ENCODE results near the gene JMJD4. TPM values are rescaled to one million over a fixed set of nuclear protein-coding genes. Genes with fewer than 3 reads are reported as not detected.

Gene JMJD4
- total RNA-seq, 1 experiment from 2014 or later, result 14.3 TPM

DNA sequence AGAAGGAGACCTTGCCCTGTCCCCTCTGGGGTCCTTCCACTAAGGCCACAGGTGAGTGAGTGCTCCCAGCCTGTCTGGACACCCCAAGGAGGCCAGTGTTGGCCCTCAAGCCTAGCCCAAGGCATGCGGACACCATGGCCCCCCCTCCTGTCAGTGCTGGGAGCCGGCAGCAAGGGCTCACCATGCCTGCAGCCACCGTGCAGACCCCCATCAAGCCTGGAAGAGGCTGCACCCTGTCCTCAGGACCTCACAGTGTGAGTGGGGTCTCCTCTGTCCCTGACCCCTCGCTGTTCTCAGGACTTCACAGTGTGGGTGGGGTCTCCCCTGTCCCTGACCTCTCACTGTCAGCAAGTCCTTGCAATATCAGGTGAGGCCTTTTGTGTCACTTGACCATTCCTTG lies 47.1 kb upstream of the JMJD4 start:
- Histone ChIP-seq H3K9me2 (ENCODE audit: insufficient read depth) (no peaks in the 10 kb centered on the region), H4K20me1 (ENCODE audit: insufficient read depth) (no peaks in the 10 kb centered on the region), H3K79me2 (ENCODE audit: insufficient read depth, low read length) (no peaks in the 10 kb centered on the region), H3K4me1 (ENCODE audit: control insufficient read depth in 1 of 2, insufficient read depth in 2 of 2, low read length in 2 of 2) (peaks cover 1 to 2% of the 10 kb centered on the region in 2 experiments; a peak in 3 of 4 replicates), H3K4me2 (ENCODE audit: low read length) (no peak overlapping the region), H3K9ac (ENCODE audit: low read length) (no peak overlapping the region), H3K9me3 (ENCODE audit: control insufficient read depth in 1 of 2, insufficient read depth in 1 of 2, low read depth in 1 of 2, low read length in 2 of 2) (no peaks in the 10 kb centered on the region), H2AFZ (ENCODE audit: low read depth, low read length, poor library complexity, severe bottlenecking) (no peak overlapping the region), H3K36me3 (ENCODE audit: control insufficient read depth in 1 of 2, insufficient read depth in 2 of 2, low read length in 2 of 2) (0 out of 4 replicates have a peak, but pooled peaks cover 0 to 3% of the 10 kb centered on the region in 2 experiments), H3K4me3 (replicated peaks in 1 of 2; ENCODE audit: low read depth in 1 of 2, low read length in 2 of 2) (no peak overlapping the region), H3K27ac (ENCODE audit: low read depth, low read length) (no peak overlapping the region), H3K27me3 (ENCODE audit: insufficient read depth, low read length) (no peaks in the 10 kb centered on the region)
- DNase-seq (ENCODE audit: low read depth, low spot score), result no peak
- CTCF ChIA-PET, result no interaction called here
- intact Hi-C loops (cut with micrococcal nuclease), result no loop called here
- ATAC-seq, result no peak
- TF ChIP-seq EGR1 (IDR thresholded peaks at IDR 0.05; ENCODE audit: low read depth) (no peak), SIN3A (IDR thresholded peaks at IDR 0.05; ENCODE audit: low read depth) (no peak), TCF7L2 (IDR thresholded peaks at IDR 0.05; ENCODE audit: borderline replicate concordance, extremely low read depth, insufficient read depth, insufficient read length) (no peak), EZH2 (IDR thresholded peaks at IDR 0.05) (no peak), ELF1 (IDR thresholded peaks at IDR 0.05; ENCODE audit: borderline replicate concordance, low read depth) (no peak)
- POLR2A ChIA-PET, result no interaction called here
- RAD21 ChIA-PET (ENCODE audit: low non-redundant PET in 1 of 2, low total read pairs in 2 of 2, uncharacterized antibody in 2 of 2, unreplicated experiment in 2 of 2), result no interaction called here
- no TSS peak for BruUV-seq (replicated peaks)

DNA sequence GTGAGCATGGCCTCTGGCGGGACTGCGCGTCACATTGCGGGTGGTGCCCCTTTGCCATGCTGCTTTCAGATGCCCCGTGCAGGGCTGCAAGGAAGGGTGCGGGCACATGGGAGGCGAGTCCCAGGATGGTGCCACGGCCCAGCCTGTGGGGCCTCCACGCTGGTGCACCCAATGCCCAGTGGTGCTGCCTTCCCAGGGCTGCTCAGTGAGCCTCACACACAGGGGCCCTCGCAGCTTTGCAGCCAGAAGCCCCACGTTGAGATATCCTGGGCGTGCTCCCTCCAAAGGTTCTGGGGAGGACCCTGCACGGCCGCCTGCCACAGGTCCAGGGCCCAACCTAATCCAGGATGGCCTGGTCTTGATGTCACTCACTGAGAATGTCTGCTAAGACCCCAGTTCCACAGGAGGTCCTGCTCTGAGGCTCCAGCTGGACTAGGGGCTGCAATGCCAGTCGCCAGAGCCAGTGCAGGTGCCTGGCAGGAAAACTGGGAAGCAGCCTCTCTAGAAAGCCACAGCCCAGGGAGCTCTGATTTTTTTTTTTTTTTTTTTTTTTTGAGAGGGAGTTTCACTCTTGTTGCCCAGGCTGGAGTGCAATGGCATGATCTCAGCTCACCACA lies 46.3 kb upstream of the JMJD4 start:
- DNase-seq (ENCODE audit: low read depth, low spot score), result no peak
- H3K4me1 ChIP-seq (ENCODE audit: control insufficient read depth in 1 of 2, insufficient read depth in 2 of 2, low read length in 2 of 2), result no peaks in the 10 kb centered on the region
- CTCF ChIA-PET, result no interaction called here
- H3K4me2 ChIP-seq (ENCODE audit: low read length), result no peak overlapping the region
- POLR2A ChIA-PET, result no interaction called here
- 0 out of 4 replicates have a peak, but pooled peaks cover 0 to 3% of the 10 kb centered on the region in 2 experiments for H3K36me3 ChIP-seq (ENCODE audit: control insufficient read depth in 1 of 2, insufficient read depth in 2 of 2, low read length in 2 of 2)
- H3K9me2 ChIP-seq (ENCODE audit: insufficient read depth), result no peaks in the 10 kb centered on the region
- no peak overlapping the region for H3K4me3 ChIP-seq (replicated peaks in 1 of 2; ENCODE audit: low read depth in 1 of 2, low read length in 2 of 2)
- H3K27ac ChIP-seq (ENCODE audit: low read depth, low read length), result no peak overlapping the region
- intact Hi-C loops (cut with micrococcal nuclease), result no loop called here
- TF ChIP-seq, protein P1, sequence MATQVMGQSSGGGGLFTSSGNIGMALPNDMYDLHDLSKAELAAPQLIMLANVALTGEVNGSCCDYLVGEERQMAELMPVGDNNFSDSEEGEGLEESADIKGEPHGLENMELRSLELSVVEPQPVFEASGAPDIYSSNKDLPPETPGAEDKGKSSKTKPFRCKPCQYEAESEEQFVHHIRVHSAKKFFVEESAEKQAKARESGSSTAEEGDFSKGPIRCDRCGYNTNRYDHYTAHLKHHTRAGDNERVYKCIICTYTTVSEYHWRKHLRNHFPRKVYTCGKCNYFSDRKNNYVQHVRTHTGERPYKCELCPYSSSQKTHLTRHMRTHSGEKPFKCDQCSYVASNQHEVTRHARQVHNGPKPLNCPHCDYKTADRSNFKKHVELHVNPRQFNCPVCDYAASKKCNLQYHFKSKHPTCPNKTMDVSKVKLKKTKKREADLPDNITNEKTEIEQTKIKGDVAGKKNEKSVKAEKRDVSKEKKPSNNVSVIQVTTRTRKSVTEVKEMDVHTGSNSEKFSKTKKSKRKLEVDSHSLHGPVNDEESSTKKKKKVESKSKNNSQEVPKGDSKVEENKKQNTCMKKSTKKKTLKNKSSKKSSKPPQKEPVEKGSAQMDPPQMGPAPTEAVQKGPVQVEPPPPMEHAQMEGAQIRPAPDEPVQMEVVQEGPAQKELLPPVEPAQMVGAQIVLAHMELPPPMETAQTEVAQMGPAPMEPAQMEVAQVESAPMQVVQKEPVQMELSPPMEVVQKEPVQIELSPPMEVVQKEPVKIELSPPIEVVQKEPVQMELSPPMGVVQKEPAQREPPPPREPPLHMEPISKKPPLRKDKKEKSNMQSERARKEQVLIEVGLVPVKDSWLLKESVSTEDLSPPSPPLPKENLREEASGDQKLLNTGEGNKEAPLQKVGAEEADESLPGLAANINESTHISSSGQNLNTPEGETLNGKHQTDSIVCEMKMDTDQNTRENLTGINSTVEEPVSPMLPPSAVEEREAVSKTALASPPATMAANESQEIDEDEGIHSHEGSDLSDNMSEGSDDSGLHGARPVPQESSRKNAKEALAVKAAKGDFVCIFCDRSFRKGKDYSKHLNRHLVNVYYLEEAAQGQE (IDR thresholded peaks at IDR 0.05; ENCODE audit: low read depth), result no peak
- no peak overlapping the region for H2AFZ ChIP-seq (ENCODE audit: low read depth, low read length, poor library complexity, severe bottlenecking)
- no peaks in the 10 kb centered on the region for H4K20me1 ChIP-seq (ENCODE audit: insufficient read depth)
- ATAC-seq, result no peak
- H3K79me2 ChIP-seq (ENCODE audit: insufficient read depth, low read length), result no peaks in the 10 kb centered on the region
- H3K9me3 ChIP-seq (ENCODE audit: control insufficient read depth in 1 of 2, insufficient read depth in 1 of 2, low read depth in 1 of 2, low read length in 2 of 2), result no peaks in the 10 kb centered on the region
- no TSS peak for BruUV-seq (replicated peaks)
- H3K9ac ChIP-seq (ENCODE audit: low read length), result no peak overlapping the region
- RAD21 ChIA-PET (ENCODE audit: low non-redundant PET in 1 of 2, low total read pairs in 2 of 2, uncharacterized antibody in 2 of 2, unreplicated experiment in 2 of 2), result no interaction called here
- no peaks in the 10 kb centered on the region for H3K27me3 ChIP-seq (ENCODE audit: insufficient read depth, low read length)
